Measurements from ENCODE around the gene RDH8.

The RDH8 gene

DNA sequence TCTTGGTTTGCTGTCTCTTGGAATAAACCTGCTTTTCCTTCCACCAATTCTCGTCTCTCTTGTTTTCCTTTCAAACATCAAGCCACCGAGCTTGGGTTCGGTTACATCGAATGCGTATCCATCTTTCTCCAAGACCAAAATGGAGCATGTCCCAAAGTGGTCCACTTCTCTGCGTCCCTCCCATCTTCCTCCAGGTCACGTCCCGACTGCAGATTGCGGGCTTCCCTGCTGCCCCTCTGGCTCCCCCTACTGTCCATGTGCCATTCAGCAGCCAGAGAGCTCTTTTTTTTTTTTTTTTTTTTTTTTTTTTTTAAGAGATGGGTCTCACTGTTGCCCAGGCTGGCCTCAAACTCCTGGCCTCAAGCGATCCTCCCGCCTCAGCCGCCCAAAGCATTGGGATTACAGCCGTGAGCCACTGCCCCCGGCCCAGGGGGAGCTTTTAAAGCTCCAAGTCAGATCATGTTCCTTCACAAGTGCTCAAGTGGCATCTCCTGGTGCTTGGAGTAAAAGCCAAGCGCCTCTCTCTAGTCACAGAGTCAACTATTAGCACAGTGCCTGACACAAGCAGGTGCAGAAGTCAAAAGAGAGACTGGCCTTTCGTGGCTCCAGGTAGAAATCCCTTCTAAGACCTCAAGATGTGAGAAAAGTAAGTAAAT, 13.0 kb upstream of the RDH8 start:
- ChIA-PET CTCF (interaction anchor here (0.5 to 3.7 kb wide), 41 partner anchors 8 to 1001 kb away, joined by 3 to 51 read pairs (median 4); partner anchors contain the start of genes COL5A3, OLFM2 and RDH8), POLR2A (interaction anchor here (0.6 to 1.8 kb wide), 8 partner anchors 9 to 656 kb away, joined by 3 to 9 read pairs (median 3); no protein-coding TSS in a partner anchor)
- Histone ChIP-seq H3K36me3 (ENCODE audit: control insufficient read depth in 2 of 2, insufficient read depth in 1 of 2, low read length in 2 of 2) (no peaks in the 10 kb centered on the region), H3K9me3 (ENCODE audit: control insufficient read depth, insufficient read depth, low read depth, low read length) (no peaks in the 10 kb centered on the region), H3K27ac (ENCODE audit: extremely low read depth, low read depth, low read length) (no peak overlapping the region), H3K4me3 (ENCODE audit: low read depth, low read length) (no peak overlapping the region), H3K4me1 (ENCODE audit: control insufficient read depth, insufficient read depth, low read length) (no peaks in the 10 kb centered on the region)
- TF ChIP-seq, protein P1, sequence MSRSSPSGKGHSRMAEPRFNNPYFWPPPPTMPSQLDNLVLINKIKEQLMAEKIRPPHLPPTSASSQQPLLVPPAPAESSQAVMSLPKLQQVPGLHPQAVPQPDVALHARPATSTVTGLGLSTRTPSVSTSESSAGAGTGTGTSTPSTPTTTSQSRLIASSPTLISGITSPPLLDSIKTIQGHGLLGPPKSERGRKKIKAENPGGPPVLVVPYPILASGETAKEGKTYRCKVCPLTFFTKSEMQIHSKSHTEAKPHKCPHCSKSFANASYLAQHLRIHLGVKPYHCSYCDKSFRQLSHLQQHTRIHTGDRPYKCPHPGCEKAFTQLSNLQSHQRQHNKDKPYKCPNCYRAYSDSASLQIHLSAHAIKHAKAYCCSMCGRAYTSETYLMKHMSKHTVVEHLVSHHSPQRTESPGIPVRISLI (tag by site-specific recombination; IDR thresholded peaks at IDR 0.05), result peak; percentile 97
- TF ChIP-seq ZNF645 (tag by site-specific recombination; IDR thresholded peaks at IDR 0.05) (no peak), ZNF214 (tag by site-specific recombination; IDR thresholded peaks at IDR 0.05; ENCODE audit: borderline replicate concordance) (no peak), ZNF76 (tag by site-specific recombination; IDR thresholded peaks at IDR 0.05; ENCODE audit: borderline replicate concordance, low read depth) (peak; percentile 27; the same call in 1 of the 2 replicates), YY1 (tag by site-specific recombination; IDR thresholded peaks at IDR 0.05) (0 out of 2 replicates have a peak, but pooled peaks have one; percentile 57), GLIS2 (tag by site-specific recombination; IDR thresholded peaks at IDR 0.05) (no peak), ZBTB17 (tag by site-specific recombination; IDR thresholded peaks at IDR 0.05) (peak; percentile 58; the same call in 1 of the 2 replicates), ZSCAN18 (tag by site-specific recombination; IDR thresholded peaks at IDR 0.05) (no peak), ZBTB49 (tag by site-specific recombination; IDR thresholded peaks at IDR 0.05; ENCODE audit: low read depth) (no peak), ZNF169 (tag by site-specific recombination; IDR thresholded peaks at IDR 0.05) (no peak), ZSCAN16 (tag by site-specific recombination; IDR thresholded peaks at IDR 0.05) (no peak), ZNF114 (tag by site-specific recombination; IDR thresholded peaks at IDR 0.05) (no peak), OSR2 (tag by site-specific recombination; IDR thresholded peaks at IDR 0.05) (no peak), ZNF654 (tag by site-specific recombination; IDR thresholded peaks at IDR 0.05; ENCODE audit: low read depth) (peak; percentile 83), ZNF521 (tag by site-specific recombination; IDR thresholded peaks at IDR 0.05) (no peak), PRDM1 (tag by site-specific recombination; IDR thresholded peaks at IDR 0.05) (no peak), WT1 (tag by site-specific recombination; IDR thresholded peaks at IDR 0.05) (no peak), ZNF664 (tag by site-specific recombination; IDR thresholded peaks at IDR 0.05) (no peak), ZNF366 (tag by site-specific recombination; conservative IDR thresholded peaks at IDR 0.05) (0 out of 2 replicates have a peak, but pooled peaks have one; percentile 16), HOXA7 (CRISPR knock-in tag; IDR thresholded peaks at IDR 0.05; ENCODE audit: borderline replicate concordance) (no peak)
- TF ChIP-seq, protein P2, sequence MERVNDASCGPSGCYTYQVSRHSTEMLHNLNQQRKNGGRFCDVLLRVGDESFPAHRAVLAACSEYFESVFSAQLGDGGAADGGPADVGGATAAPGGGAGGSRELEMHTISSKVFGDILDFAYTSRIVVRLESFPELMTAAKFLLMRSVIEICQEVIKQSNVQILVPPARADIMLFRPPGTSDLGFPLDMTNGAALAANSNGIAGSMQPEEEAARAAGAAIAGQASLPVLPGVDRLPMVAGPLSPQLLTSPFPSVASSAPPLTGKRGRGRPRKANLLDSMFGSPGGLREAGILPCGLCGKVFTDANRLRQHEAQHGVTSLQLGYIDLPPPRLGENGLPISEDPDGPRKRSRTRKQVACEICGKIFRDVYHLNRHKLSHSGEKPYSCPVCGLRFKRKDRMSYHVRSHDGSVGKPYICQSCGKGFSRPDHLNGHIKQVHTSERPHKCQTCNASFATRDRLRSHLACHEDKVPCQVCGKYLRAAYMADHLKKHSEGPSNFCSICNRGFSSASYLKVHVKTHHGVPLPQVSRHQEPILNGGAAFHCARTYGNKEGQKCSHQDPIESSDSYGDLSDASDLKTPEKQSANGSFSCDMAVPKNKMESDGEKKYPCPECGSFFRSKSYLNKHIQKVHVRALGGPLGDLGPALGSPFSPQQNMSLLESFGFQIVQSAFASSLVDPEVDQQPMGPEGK (tag by site-specific recombination; IDR thresholded peaks at IDR 0.05), result no peak
- TF ChIP-seq, protein P3, sequence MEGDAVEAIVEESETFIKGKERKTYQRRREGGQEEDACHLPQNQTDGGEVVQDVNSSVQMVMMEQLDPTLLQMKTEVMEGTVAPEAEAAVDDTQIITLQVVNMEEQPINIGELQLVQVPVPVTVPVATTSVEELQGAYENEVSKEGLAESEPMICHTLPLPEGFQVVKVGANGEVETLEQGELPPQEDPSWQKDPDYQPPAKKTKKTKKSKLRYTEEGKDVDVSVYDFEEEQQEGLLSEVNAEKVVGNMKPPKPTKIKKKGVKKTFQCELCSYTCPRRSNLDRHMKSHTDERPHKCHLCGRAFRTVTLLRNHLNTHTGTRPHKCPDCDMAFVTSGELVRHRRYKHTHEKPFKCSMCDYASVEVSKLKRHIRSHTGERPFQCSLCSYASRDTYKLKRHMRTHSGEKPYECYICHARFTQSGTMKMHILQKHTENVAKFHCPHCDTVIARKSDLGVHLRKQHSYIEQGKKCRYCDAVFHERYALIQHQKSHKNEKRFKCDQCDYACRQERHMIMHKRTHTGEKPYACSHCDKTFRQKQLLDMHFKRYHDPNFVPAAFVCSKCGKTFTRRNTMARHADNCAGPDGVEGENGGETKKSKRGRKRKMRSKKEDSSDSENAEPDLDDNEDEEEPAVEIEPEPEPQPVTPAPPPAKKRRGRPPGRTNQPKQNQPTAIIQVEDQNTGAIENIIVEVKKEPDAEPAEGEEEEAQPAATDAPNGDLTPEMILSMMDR (tag by site-specific recombination; IDR thresholded peaks at IDR 0.05), result peak; percentile 66
- TF ChIP-seq, protein P4, sequence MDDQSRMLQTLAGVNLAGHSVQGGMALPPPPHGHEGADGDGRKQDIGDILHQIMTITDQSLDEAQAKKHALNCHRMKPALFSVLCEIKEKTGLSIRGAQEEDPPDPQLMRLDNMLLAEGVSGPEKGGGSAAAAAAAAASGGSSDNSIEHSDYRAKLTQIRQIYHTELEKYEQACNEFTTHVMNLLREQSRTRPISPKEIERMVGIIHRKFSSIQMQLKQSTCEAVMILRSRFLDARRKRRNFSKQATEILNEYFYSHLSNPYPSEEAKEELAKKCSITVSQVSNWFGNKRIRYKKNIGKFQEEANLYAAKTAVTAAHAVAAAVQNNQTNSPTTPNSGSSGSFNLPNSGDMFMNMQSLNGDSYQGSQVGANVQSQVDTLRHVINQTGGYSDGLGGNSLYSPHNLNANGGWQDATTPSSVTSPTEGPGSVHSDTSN (CRISPR knock-in tag; IDR thresholded peaks at IDR 0.05), result no peak
